WTC11 (cell line): ENCODE data around the gene MIDN.

ENCODE experiments used
- AFF4 ChIP-seq: sonication (generic); formaldehyde crosslinking; IDR thresholded peaks from 2 replicates; pipeline ENCODE4 v1.8.1; 2023; ENCODE audit warnings: mild to moderate bottlenecking, missing genetic modification reagents, borderline replicate concordance
- ATF2 ChIP-seq: sonication (generic); formaldehyde crosslinking; IDR thresholded peaks from 2 replicates; pipeline ENCODE4 v1.8.1; 2022; ENCODE audit warnings: low read depth, missing genetic modification reagents, borderline replicate concordance
- CTCF ChIP-seq: fragments of 200-600 bp; IDR thresholded peaks from 2 replicates; pipeline ENCODE4 v1.8.0; 2022; ENCODE audit warnings: antibody characterized with exemption
- MYBL2 ChIP-seq: sonication (generic); formaldehyde crosslinking; IDR thresholded peaks from 2 replicates; pipeline ENCODE4 v1.8.1; 2023; ENCODE audit warnings: mild to moderate bottlenecking, moderate library complexity, missing genetic modification reagents
- RELA ChIP-seq: sonication (generic); formaldehyde crosslinking; IDR thresholded peaks from 2 replicates; pipeline ENCODE4 v1.8.1; 2022; ENCODE audit warnings: missing genetic modification reagents, mild to moderate bottlenecking, borderline replicate concordance
- TCF7 ChIP-seq: sonication (generic); formaldehyde crosslinking; IDR thresholded peaks from 2 replicates; pipeline ENCODE4 v1.8.0; 2022; ENCODE audit warnings: mild to moderate bottlenecking, low read depth, missing genetic modification reagents, moderate library complexity

GRCh38 chr19:1254530-1255185 lies 6.3 kb downstream of the MIDN start:
- no peak for TF ChIP-seq AFF4
- TF ChIP-seq CTCF, result no peak
- no peak for TF ChIP-seq TCF7
- TF ChIP-seq ATF2 (CRISPR knock-in tag), result no peak
- TF ChIP-seq RELA (CRISPR knock-in tag), result no peak
- no peak for TF ChIP-seq MYBL2 (CRISPR knock-in tag)
